ENCODE results near the gene RPL41. TPM values are rescaled to one million over a fixed set of nuclear protein-coding genes. Genes with fewer than 3 reads are reported as not detected.
"Not testable (repeated sequence)": the region's sequence is repeated elsewhere in the genome, so short reads cannot be mapped to it uniquely, and the experiment has no call there.

Gene RPL41
- total RNA-seq, 1 experiment from 2014 or later, result 3,475 TPM

DNA sequence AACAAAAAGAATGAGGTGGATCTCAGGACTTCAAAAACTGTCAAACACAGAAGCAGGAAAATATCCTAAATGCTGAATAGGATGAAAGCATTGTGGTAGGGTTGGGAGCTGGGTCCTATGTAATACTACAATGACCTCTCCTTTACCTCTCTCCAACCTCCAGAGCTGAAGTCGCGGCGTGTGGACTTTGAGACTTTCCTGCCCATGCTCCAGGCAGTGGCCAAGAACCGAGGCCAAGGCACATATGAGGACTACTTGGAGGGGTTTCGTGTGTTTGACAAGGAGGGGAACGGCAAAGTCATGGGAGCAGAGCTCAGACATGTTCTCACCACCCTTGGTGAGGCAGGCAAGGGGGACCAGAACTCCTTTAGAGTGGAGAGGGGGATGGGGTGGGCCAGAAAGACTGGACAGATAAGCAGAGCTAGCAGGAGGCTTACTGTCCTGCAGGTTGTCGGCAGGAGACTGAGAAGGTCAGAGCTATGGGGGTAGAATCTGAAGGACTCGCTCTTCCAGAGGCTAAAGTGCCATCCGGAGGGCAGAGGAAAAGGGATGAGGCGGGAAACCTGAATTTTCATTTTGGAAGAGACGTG is 38.9 kb downstream of the RPL41 start:
- POLR2A ChIA-PET (ENCODE audit: low non-redundant PET), result interaction anchor here (0.7 kb wide), 1 partner anchor 180 kb away, joined by 4 read pairs; no protein-coding TSS in a partner anchor
- intact Hi-C loops (cut with micrococcal nuclease; ENCODE audit: unreplicated experiment), result no loop called here

DNA sequence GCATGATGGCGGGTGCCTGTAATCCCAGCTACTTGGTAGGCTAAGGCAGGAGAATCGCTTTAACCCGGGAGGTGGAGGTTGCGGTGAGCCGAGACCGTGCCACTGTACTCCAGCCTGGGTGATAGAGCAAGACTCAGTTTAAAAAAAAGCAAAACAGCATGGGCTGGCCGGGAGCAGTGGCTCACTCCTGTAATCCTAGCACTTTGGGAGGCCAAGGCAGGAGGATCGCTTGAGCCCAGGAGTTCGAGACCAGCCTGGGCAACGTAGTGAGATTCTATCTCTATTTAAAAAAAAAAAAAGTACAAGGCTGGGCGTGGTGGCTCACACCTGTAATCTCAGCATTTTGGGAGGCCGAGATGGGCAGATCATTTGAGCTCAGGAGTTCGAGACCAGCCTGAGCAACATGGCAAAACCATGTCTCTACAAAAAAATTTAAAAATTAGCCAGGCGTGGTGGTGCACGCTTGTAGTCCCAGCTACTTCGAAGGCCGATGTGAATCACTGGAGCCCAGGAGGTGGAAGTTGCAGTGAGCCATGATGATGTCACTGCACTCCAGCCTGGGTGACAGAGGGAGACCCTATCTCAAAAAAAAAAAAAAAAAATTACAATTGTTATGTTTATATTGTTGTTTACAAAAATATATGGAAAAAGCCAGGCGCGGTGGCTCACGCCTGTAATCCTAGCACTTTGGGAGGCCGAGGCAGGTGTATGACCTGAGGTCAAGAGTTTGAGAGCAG is 40.2 kb downstream of the RPL41 start:
- not testable (repeated sequence) for BruUV-seq (replicated peaks); DNase-seq (ENCODE audit: low spot score)
- peak overlapping the region; percentile 95 for H3K27ac ChIP-seq (ENCODE audit: low read depth, low read length, poor library complexity, severe bottlenecking)

More for the DNA sequence above, 38.9 kb downstream of the RPL41 start:
- TF ChIP-seq, protein P1, sequence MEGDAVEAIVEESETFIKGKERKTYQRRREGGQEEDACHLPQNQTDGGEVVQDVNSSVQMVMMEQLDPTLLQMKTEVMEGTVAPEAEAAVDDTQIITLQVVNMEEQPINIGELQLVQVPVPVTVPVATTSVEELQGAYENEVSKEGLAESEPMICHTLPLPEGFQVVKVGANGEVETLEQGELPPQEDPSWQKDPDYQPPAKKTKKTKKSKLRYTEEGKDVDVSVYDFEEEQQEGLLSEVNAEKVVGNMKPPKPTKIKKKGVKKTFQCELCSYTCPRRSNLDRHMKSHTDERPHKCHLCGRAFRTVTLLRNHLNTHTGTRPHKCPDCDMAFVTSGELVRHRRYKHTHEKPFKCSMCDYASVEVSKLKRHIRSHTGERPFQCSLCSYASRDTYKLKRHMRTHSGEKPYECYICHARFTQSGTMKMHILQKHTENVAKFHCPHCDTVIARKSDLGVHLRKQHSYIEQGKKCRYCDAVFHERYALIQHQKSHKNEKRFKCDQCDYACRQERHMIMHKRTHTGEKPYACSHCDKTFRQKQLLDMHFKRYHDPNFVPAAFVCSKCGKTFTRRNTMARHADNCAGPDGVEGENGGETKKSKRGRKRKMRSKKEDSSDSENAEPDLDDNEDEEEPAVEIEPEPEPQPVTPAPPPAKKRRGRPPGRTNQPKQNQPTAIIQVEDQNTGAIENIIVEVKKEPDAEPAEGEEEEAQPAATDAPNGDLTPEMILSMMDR (conservative IDR thresholded peaks at IDR 0.05; ENCODE audit: low read depth, low read length), result no peak
- TF ChIP-seq EZH2 (IDR thresholded peaks at IDR 0.05; ENCODE audit: borderline replicate concordance, low read depth, low read length, poor library complexity, severe bottlenecking), result no peak
- no peak for DNase-seq (ENCODE audit: low spot score)
- Histone ChIP-seq H3K4me3 (ENCODE audit: low read depth, low read length, poor library complexity, severe bottlenecking) (no peak overlapping the region), H3K36me3 (ENCODE audit: insufficient read depth, low read length, poor library complexity, severe bottlenecking) (peaks cover 13% of the 10 kb centered on the region), H3K27ac (ENCODE audit: low read depth, low read length, poor library complexity, severe bottlenecking) (no peak overlapping the region), H3K9me3 (ENCODE audit: low read depth, low read length, poor library complexity, severe bottlenecking) (no peaks in the 10 kb centered on the region), H3K4me1 (ENCODE audit: insufficient read depth, low read length, poor library complexity, severe bottlenecking) (peaks cover 29% of the 10 kb centered on the region), H3K27me3 (replicated peaks; ENCODE audit: insufficient read depth, low read depth, low read length, poor library complexity) (no peaks in the 10 kb centered on the region)
- BruUV-seq (replicated peaks), result no TSS peak
- CTCF ChIA-PET, result interaction anchor here (1.4 kb wide), 1 partner anchor 34 kb away, joined by 5 read pairs; the partner anchor contains the start of gene SMARCC2

DNA sequence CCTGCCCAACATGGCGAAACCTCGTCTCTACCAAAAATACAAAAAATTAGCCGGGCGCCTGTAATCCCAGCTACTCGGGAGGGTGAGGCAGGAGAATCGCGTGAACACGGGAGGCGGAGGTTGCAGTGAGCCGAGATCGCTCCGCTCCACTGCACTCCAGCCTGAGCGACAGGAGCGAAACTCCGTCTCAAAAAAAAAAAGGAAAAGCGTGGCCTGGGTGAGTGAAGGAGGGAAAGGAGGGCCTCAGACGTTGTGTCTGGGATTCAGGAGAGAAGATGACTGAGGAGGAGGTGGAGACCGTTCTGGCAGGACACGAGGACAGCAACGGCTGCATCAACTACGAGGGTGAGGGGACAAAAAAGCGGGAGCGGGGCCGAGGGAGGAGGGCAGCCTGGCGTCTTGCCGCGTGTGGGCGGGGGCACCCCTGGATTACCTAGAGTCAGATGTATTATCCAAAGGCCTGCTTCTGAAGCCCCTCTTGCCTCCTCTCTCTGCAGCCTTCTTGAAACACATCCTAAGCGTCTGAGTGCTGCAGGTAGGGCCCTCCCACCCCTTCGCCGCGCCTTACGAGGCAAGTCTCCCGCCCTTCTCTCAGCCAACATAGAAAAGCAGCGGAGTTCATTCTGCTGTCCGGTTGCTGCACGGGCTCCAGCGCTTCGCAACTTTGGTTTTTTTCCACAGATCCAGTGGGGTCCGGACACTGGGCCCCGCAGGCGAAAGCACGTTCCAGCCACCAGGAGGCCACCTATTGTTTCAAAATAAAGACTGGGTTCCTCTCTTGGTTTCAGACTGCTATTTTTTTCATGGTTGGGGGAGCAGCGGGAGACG is 41.0 kb downstream of the RPL41 start:
- intact Hi-C loops (cut with micrococcal nuclease; ENCODE audit: unreplicated experiment), result loop anchor here (1.0 to 2.0 kb wide), 2 partner anchors 29 to 114 kb away; partner anchors contain the start of gene ESYT1
- Histone ChIP-seq H3K4me3 (ENCODE audit: low read depth, low read length, poor library complexity, severe bottlenecking) (peak overlapping the region; percentile 78), H3K4me1 (ENCODE audit: insufficient read depth, low read length, poor library complexity, severe bottlenecking) (peaks cover 30% of the 10 kb centered on the region), H3K36me3 (ENCODE audit: insufficient read depth, low read length, poor library complexity, severe bottlenecking) (peaks cover 32% of the 10 kb centered on the region), H3K27ac (ENCODE audit: low read depth, low read length, poor library complexity, severe bottlenecking) (peak overlapping the region; percentile 95), H3K9me3 (ENCODE audit: low read depth, low read length, poor library complexity, severe bottlenecking) (no peaks in the 10 kb centered on the region), H3K27me3 (replicated peaks; ENCODE audit: insufficient read depth, low read depth, low read length, poor library complexity) (no peaks in the 10 kb centered on the region)
- CTCF ChIA-PET, result interaction anchor here (0.7 kb wide), 1 partner anchor 116 kb away, joined by 5 read pairs; no protein-coding TSS in a partner anchor
- peak; percentile 87 for DNase-seq (ENCODE audit: low spot score)
- no peak for TF ChIP-seq EZH2 (IDR thresholded peaks at IDR 0.05; ENCODE audit: borderline replicate concordance, low read depth, low read length, poor library complexity, severe bottlenecking)
- TF ChIP-seq, protein P1 (conservative IDR thresholded peaks at IDR 0.05; ENCODE audit: low read depth, low read length), result peak; percentile 45
- POLR2A ChIA-PET (ENCODE audit: low non-redundant PET), result interaction anchor here (0.7 kb wide), 1 partner anchor 28 kb away, joined by 5 read pairs; no protein-coding TSS in a partner anchor
- BruUV-seq (replicated peaks), result TSS peak; percentile 51

More for the DNA sequence above, 40.2 kb downstream of the RPL41 start:
- not testable (repeated sequence) for H3K27me3 ChIP-seq (replicated peaks; ENCODE audit: insufficient read depth, low read depth, low read length, poor library complexity); H3K9me3 ChIP-seq (ENCODE audit: low read depth, low read length, poor library complexity, severe bottlenecking)
- CTCF ChIA-PET, result interaction anchor here (0.7 kb wide), 1 partner anchor 117 kb away, joined by 5 read pairs; no protein-coding TSS in a partner anchor
- intact Hi-C loops (cut with micrococcal nuclease; ENCODE audit: unreplicated experiment), result loop anchor here (1.0 to 2.0 kb wide), 2 partner anchors 28 to 115 kb away; partner anchors contain the start of gene ESYT1
- Histone ChIP-seq H3K4me1 (ENCODE audit: insufficient read depth, low read length, poor library complexity, severe bottlenecking) (peaks cover 28% of the 10 kb centered on the region), H3K4me3 (ENCODE audit: low read depth, low read length, poor library complexity, severe bottlenecking) (peak overlapping the region; percentile 78), H3K36me3 (ENCODE audit: insufficient read depth, low read length, poor library complexity, severe bottlenecking) (peaks cover 25% of the 10 kb centered on the region)
- POLR2A ChIA-PET (ENCODE audit: low non-redundant PET), result interaction anchor here (0.7 kb wide), 1 partner anchor 27 kb away, joined by 5 read pairs; no protein-coding TSS in a partner anchor
